SK-N-SH (cell line): Measurements from ENCODE around the gene ZNF24.

ENCODE experiments used
- CHD2 ChIP-seq: fragments of 150-350 bp; IDR thresholded peaks from 2 replicates; pipeline ENCODE4 v1.6.1; 2018; ENCODE audit warnings: low read length; ENCODE audit not compliant: partially characterized antibody
- ELF1 ChIP-seq: IDR thresholded peaks from 2 replicates; pipeline ENCODE4 v1.4.0; 2012
- EP300 ChIP-seq, 2 experiments: IDR thresholded peaks; 2 replicates each; pipeline versions ENCODE4 v1.4.0 to v1.6.1; 2012; ENCODE audit warnings: borderline replicate concordance in 1 of 2, low read depth in 1 of 2, low read length in 1 of 2
- FOXM1 ChIP-seq: IDR thresholded peaks from 2 replicates; pipeline ENCODE4 v1.4.0; 2012; ENCODE audit warnings: low read depth, mild to moderate bottlenecking
- JUND ChIP-seq: IDR thresholded peaks from 2 replicates; pipeline ENCODE4 v1.4.0; 2012
- NFIC ChIP-seq: IDR thresholded peaks from 2 replicates; pipeline ENCODE4 v1.4.0; 2012; ENCODE audit warnings: borderline replicate concordance
- POLR2AphosphoS5 ChIP-seq: IDR thresholded peaks from 2 replicates; pipeline ENCODE4 v1.6.1; 2012; ENCODE audit warnings: low read depth, low read length
- RAD21 ChIP-seq: IDR thresholded peaks from 2 replicates; pipeline ENCODE4 v1.6.1; 2012; ENCODE audit warnings: mild to moderate bottlenecking, low read length
- TAF1 ChIP-seq: IDR thresholded peaks from 2 replicates; pipeline ENCODE4 v1.6.1; 2012; ENCODE audit warnings: low read depth, mild to moderate bottlenecking, low read length, moderate library complexity, borderline replicate concordance
- TF ChIP-seq, protein P1 (sequence below): fragments of 200-600 bp; sonication (generic); IDR thresholded peaks from 2 replicates; pipeline ENCODE4 v1.6.1; 2017; ENCODE audit warnings: antibody characterized with exemption, mild to moderate bottlenecking, moderate library complexity
- TF ChIP-seq, protein P2 (sequence below): IDR thresholded peaks from 2 replicates; pipeline ENCODE4 v1.4.0; 2012; ENCODE audit warnings: low read depth
- TF ChIP-seq, protein P3 (sequence below): fragments of 150-350 bp; IDR thresholded peaks from 2 replicates; pipeline ENCODE4 v1.6.1; 2017; ENCODE audit warnings: antibody characterized with exemption, low read length, low read depth, borderline replicate concordance
- TF ChIP-seq, protein P4 (sequence below): IDR thresholded peaks from 2 replicates; pipeline ENCODE4 v1.6.1; 2012; ENCODE audit warnings: mild to moderate bottlenecking, low read depth, low read length, moderate library complexity

DNA sequence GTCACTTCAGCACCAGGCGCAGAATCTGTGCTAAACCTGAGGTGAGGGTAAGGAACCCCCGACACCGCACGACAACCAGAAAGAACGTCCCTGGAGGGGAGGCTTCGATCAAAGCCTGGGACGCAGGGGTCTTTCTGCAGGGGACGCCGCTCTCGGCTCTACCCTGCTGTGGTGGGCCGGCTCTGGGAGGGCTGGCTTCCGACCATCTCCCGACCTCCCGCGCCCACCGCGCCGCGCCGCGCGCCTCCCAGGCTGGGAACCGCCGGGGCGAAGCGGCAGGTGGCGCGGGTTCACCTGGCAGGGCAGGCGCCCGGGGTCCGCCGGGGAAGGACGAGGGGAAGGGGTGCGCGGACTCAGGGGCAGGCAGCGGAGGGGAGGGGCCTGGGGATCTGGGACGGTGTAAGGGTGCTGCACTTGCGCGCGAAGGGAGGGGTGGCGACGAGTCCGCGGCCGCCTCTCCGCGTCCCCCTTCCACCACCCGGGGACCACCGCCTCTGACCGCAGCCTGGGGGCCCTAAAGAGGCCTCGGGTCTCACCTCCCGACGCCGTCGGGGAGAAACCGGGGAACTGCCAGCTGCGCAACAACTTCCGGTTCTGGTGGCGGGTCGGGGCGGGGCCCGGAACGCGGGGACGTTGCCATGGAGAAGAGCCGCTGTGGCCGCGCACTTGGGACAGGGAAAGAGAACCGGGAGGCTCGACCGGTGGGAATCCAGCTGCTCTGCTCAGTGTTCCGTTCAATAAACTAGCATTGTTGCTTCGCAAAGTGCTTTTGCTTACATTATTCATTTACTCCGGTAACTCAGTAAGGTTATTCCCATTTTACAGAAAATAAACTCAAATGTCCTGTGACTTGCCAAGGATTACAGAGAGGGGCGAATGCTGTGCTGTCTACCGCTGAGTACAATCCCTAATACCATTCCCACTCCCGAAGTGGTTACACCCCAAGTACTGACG, 32.8 kb upstream of the ZNF24 start, which contains the start of gene ZNF396:
- TF ChIP-seq POLR2AphosphoS5 (no peak), RAD21 (no peak), CHD2 (no peak), TAF1 (0 out of 2 replicates have a peak, but pooled peaks have one; percentile 16), EP300 (IDR thresholded peaks at IDR 0.05; ENCODE audit: borderline replicate concordance in 1 of 2, low read depth in 1 of 2, low read length in 1 of 2) (no peak), JUND (no peak), ELF1 (no peak), NFIC (no peak), FOXM1 (no peak)
- TF ChIP-seq, protein P1, sequence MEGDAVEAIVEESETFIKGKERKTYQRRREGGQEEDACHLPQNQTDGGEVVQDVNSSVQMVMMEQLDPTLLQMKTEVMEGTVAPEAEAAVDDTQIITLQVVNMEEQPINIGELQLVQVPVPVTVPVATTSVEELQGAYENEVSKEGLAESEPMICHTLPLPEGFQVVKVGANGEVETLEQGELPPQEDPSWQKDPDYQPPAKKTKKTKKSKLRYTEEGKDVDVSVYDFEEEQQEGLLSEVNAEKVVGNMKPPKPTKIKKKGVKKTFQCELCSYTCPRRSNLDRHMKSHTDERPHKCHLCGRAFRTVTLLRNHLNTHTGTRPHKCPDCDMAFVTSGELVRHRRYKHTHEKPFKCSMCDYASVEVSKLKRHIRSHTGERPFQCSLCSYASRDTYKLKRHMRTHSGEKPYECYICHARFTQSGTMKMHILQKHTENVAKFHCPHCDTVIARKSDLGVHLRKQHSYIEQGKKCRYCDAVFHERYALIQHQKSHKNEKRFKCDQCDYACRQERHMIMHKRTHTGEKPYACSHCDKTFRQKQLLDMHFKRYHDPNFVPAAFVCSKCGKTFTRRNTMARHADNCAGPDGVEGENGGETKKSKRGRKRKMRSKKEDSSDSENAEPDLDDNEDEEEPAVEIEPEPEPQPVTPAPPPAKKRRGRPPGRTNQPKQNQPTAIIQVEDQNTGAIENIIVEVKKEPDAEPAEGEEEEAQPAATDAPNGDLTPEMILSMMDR = no peak
- TF ChIP-seq, protein P2, sequence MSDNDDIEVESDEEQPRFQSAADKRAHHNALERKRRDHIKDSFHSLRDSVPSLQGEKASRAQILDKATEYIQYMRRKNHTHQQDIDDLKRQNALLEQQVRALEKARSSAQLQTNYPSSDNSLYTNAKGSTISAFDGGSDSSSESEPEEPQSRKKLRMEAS = no peak
- TF ChIP-seq, protein P3, sequence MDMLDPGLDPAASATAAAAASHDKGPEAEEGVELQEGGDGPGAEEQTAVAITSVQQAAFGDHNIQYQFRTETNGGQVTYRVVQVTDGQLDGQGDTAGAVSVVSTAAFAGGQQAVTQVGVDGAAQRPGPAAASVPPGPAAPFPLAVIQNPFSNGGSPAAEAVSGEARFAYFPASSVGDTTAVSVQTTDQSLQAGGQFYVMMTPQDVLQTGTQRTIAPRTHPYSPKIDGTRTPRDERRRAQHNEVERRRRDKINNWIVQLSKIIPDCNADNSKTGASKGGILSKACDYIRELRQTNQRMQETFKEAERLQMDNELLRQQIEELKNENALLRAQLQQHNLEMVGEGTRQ = no peak
- TF ChIP-seq, protein P4, sequence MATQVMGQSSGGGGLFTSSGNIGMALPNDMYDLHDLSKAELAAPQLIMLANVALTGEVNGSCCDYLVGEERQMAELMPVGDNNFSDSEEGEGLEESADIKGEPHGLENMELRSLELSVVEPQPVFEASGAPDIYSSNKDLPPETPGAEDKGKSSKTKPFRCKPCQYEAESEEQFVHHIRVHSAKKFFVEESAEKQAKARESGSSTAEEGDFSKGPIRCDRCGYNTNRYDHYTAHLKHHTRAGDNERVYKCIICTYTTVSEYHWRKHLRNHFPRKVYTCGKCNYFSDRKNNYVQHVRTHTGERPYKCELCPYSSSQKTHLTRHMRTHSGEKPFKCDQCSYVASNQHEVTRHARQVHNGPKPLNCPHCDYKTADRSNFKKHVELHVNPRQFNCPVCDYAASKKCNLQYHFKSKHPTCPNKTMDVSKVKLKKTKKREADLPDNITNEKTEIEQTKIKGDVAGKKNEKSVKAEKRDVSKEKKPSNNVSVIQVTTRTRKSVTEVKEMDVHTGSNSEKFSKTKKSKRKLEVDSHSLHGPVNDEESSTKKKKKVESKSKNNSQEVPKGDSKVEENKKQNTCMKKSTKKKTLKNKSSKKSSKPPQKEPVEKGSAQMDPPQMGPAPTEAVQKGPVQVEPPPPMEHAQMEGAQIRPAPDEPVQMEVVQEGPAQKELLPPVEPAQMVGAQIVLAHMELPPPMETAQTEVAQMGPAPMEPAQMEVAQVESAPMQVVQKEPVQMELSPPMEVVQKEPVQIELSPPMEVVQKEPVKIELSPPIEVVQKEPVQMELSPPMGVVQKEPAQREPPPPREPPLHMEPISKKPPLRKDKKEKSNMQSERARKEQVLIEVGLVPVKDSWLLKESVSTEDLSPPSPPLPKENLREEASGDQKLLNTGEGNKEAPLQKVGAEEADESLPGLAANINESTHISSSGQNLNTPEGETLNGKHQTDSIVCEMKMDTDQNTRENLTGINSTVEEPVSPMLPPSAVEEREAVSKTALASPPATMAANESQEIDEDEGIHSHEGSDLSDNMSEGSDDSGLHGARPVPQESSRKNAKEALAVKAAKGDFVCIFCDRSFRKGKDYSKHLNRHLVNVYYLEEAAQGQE = no peak
